Activated CD8-positive, alpha-beta T cell treated with anti-CD3 and anti-CD28 coated beads, Interleukin-2, amount 10 ng/mL, durations not matched to agents 7 days and 5 days (primary cell): ENCODE measurements around the gene CTCF. TPM values are rescaled to one million over a fixed set of nuclear protein-coding genes. Genes with fewer than 3 reads are reported as not detected.

Experiments used
- ATAC-seq: fragments of 150-1000 bp; cut with Tn5 transposase; one replicate; pipeline ENCODE4 v1.10.0; 2021; ENCODE audit warnings: moderate library complexity
- CTCF ChIA-PET: fragments of 350-600 bp; sonication (Branson Sonifier 250); formaldehyde crosslinking; loops from one replicate; lab custom pipeline; 2021; ENCODE audit warnings: antibody characterized with exemption; lab: Charles Lee
- POLR2A ChIA-PET: fragments of 350-600 bp; sonication (Branson Sonifier 250); formaldehyde crosslinking; loops from one replicate; lab custom pipeline; 2021; ENCODE audit warnings: antibody characterized with exemption; lab: Charles Lee
- DNase-seq: peaks from one replicate; pipeline ENCODE4 v3.0.0-alpha.2; 2020
- H3K27ac Mint-ChIP-seq: one replicate; pipeline ENCODE4 v1.8.0; 2021; ENCODE audit warnings: mild to moderate bottlenecking, mixed read lengths
- H3K27me3 Mint-ChIP-seq: one replicate; pipeline ENCODE4 v1.8.0; 2021; ENCODE audit warnings: low read depth, mixed read lengths
- H3K36me3 Mint-ChIP-seq: one replicate; pipeline ENCODE4 v1.8.0; 2021; ENCODE audit warnings: low read depth, mixed read lengths
- H3K4me1 Mint-ChIP-seq: one replicate; pipeline ENCODE4 v1.8.0; 2021; ENCODE audit warnings: low read depth, mixed read lengths
- H3K4me3 Mint-ChIP-seq: one replicate; pipeline ENCODE4 v1.8.0; 2021; ENCODE audit warnings: mild to moderate bottlenecking, mixed read lengths
- H3K9me3 Mint-ChIP-seq: one replicate; pipeline ENCODE4 v1.8.0; 2022; ENCODE audit warnings: mixed read lengths; ENCODE audit not compliant: insufficient read depth
- total RNA-seq, 2 experiments: library from RNA; stranded (reverse); gene quantifications; one replicate each; pipeline ENCODE4 v1.2.3, GENCODE V29; 2021

The CTCF gene
- total RNA-seq, 2 experiments from 2014 or later = 77.4 to 79.8 TPM

- peak; percentile 38 for ATAC-seq
- no peak for DNase-seq
- Mint-ChIP-seq H3K36me3 (peaks cover 5% of the 10 kb centered on the region), H3K27me3 (no peaks in the 10 kb centered on the region), H3K9me3 (no peaks in the 10 kb centered on the region), H3K27ac (peak overlapping the region; percentile 99), H3K4me3 (peak overlapping the region; percentile 64), H3K4me1 (peaks cover 53% of the 10 kb centered on the region)
- POLR2A ChIA-PET = interaction anchor here (0.6 to 6.1 kb wide), 9 partner anchors 7 to 119 kb away, joined by 3 to 117 read pairs (median 9); partner anchors contain the start of genes ACD, CARMIL2 and CTCF
- CTCF ChIA-PET = interaction anchor here (1.5 to 6.4 kb wide), 17 partner anchors 7 to 120 kb away, joined by 6 to 296 read pairs (median 18); partner anchors contain the start of genes ACD, ATP6V0D1, C16orf86 and CARMIL2
These were observed 13.8 kb upstream of the CTCF start for GRCh38 chr16:67548265-67549126.

GRCh38 chr16:67549240-67549639, 13.1 kb upstream of the CTCF start:
- H3K36me3 Mint-ChIP-seq = peaks cover 8% of the 10 kb centered on the region
- ChIA-PET POLR2A (interaction anchor here (4.1 kb wide), 1 partner anchor 13 kb away, joined by 47 read pairs; the partner anchor contains the start of gene CTCF), CTCF (interaction anchor here (1.3 to 3.5 kb wide), 3 partner anchors 12 to 94 kb away, joined by 5 to 59 read pairs (median 7); no protein-coding TSS in a partner anchor)
- H3K27ac Mint-ChIP-seq = peak overlapping the region; percentile 99
- no peaks in the 10 kb centered on the region for H3K9me3 Mint-ChIP-seq
- no peak for DNase-seq
- no peak for ATAC-seq
- peaks cover 52% of the 10 kb centered on the region for H3K4me1 Mint-ChIP-seq
- H3K27me3 Mint-ChIP-seq = no peaks in the 10 kb centered on the region
- H3K4me3 Mint-ChIP-seq = no peak overlapping the region

- Mint-ChIP-seq H3K4me3 (no peak overlapping the region), H3K4me1 (peaks cover 54% of the 10 kb centered on the region), H3K36me3 (peaks cover 11% of the 10 kb centered on the region), H3K27ac (peak overlapping the region; percentile 17), H3K9me3 (no peaks in the 10 kb centered on the region), H3K27me3 (no peaks in the 10 kb centered on the region)
- no peak for ATAC-seq
- POLR2A ChIA-PET = interaction anchor here (4.1 kb wide), 1 partner anchor 12 kb away, joined by 47 read pairs; the partner anchor contains the start of gene CTCF
- CTCF ChIA-PET = interaction anchor here (0.8 to 3.5 kb wide), 5 partner anchors 11 to 95 kb away, joined by 3 to 59 read pairs (median 7); partner anchors contain the start of gene CARMIL2
- DNase-seq = no peak
These were observed 12.4 kb upstream of the CTCF start for GRCh38 chr16:67549936-67550335.

- Mint-ChIP-seq H3K27ac (no peak overlapping the region), H3K9me3 (no peaks in the 10 kb centered on the region), H3K36me3 (peaks cover 11% of the 10 kb centered on the region), H3K4me3 (no peak overlapping the region), H3K4me1 (peaks cover 63% of the 10 kb centered on the region), H3K27me3 (no peaks in the 10 kb centered on the region)
- POLR2A ChIA-PET = interaction anchor here (1.1 to 4.1 kb wide), 2 partner anchors 11 to 94 kb away, joined by 5 to 47 read pairs; partner anchors contain the start of genes CARMIL2 and CTCF
- CTCF ChIA-PET = interaction anchor here (1.2 to 5.9 kb wide), 4 partner anchors 12 to 117 kb away, joined by 3 to 45 read pairs (median 8); partner anchors contain the start of genes CARMIL2 and CTCF
- ATAC-seq (no peak), DNase-seq (no peak)
These were observed 11.2 kb upstream of the CTCF start for GRCh38 chr16:67551091-67551490.

- ATAC-seq = no peak
- peaks cover 64% of the 10 kb centered on the region for H3K4me1 Mint-ChIP-seq
- no peaks in the 10 kb centered on the region for H3K9me3 Mint-ChIP-seq
- ChIA-PET CTCF (interaction anchor here (1.1 to 5.9 kb wide), 4 partner anchors 11 to 116 kb away, joined by 3 to 45 read pairs (median 6); partner anchors contain the start of genes CARMIL2 and CTCF), POLR2A (interaction anchor here (4.1 kb wide), 1 partner anchor 10 kb away, joined by 47 read pairs; the partner anchor contains the start of gene CTCF)
- H3K36me3 Mint-ChIP-seq = peaks cover 11% of the 10 kb centered on the region
- H3K27ac Mint-ChIP-seq = peak overlapping the region; percentile 86
- DNase-seq = no peak
- no peak overlapping the region for H3K4me3 Mint-ChIP-seq
- no peaks in the 10 kb centered on the region for H3K27me3 Mint-ChIP-seq
These were observed 10.4 kb upstream of the CTCF start for GRCh38 chr16:67551972-67552371.

- Mint-ChIP-seq H3K27ac (peak overlapping the region; percentile 86), H3K9me3 (no peaks in the 10 kb centered on the region), H3K36me3 (peaks cover 11% of the 10 kb centered on the region), H3K27me3 (no peaks in the 10 kb centered on the region), H3K4me1 (peaks cover 64% of the 10 kb centered on the region), H3K4me3 (no peak overlapping the region)
- CTCF ChIA-PET = interaction anchor here (0.7 to 5.9 kb wide), 5 partner anchors 11 to 93 kb away, joined by 3 to 45 read pairs (median 3); partner anchors contain the start of genes CARMIL2 and CTCF
- POLR2A ChIA-PET = interaction anchor here (4.1 kb wide), 1 partner anchor 10 kb away, joined by 47 read pairs; the partner anchor contains the start of gene CTCF
- DNase-seq = no peak
- ATAC-seq = no peak
These were observed 9.8 kb upstream of the CTCF start for GRCh38 chr16:67552476-67552875.

- Mint-ChIP-seq H3K4me3 (peak overlapping the region; percentile 61), H3K4me1 (peaks cover 60% of the 10 kb centered on the region), H3K27ac (peak overlapping the region; percentile 99), H3K36me3 (peaks cover 21% of the 10 kb centered on the region), H3K27me3 (no peaks in the 10 kb centered on the region), H3K9me3 (no peaks in the 10 kb centered on the region)
- ATAC-seq (peak; percentile 91), DNase-seq (peak; percentile 52)
- POLR2A ChIA-PET = interaction anchor here (0.7 to 1.6 kb wide), 6 partner anchors 8 to 225 kb away, joined by 3 to 17 read pairs (median 4); partner anchors contain the start of genes ACD and CARMIL2
- CTCF ChIA-PET = interaction anchor here (0.9 to 5.9 kb wide), 11 partner anchors 7 to 163 kb away, joined by 3 to 85 read pairs (median 4); partner anchors contain the start of genes CARMIL2, CTCF, GFOD2 and PARD6A
These were observed 6.5 kb upstream of the CTCF start for GRCh38 chr16:67555795-67556212.

GRCh38 chr16:67558859-67559258, 3.5 kb upstream of the CTCF start:
- Mint-ChIP-seq H3K4me3 (no peak overlapping the region), H3K4me1 (peaks cover 49% of the 10 kb centered on the region), H3K36me3 (peaks cover 23% of the 10 kb centered on the region), H3K27ac (no peak overlapping the region), H3K27me3 (no peaks in the 10 kb centered on the region), H3K9me3 (no peaks in the 10 kb centered on the region)
- CTCF ChIA-PET = interaction anchor here (1.0 to 13.2 kb wide), 6 partner anchors 13 to 108 kb away, joined by 3 to 296 read pairs (median 42); partner anchors contain the start of genes C16orf86 and CARMIL2
- POLR2A ChIA-PET = interaction anchor here (0.6 to 6.7 kb wide), 4 partner anchors 13 to 100 kb away, joined by 3 to 117 read pairs (median 4); no protein-coding TSS in a partner anchor
- ATAC-seq = no peak
- no peak for DNase-seq

- ATAC-seq (no peak), DNase-seq (no peak)
- Mint-ChIP-seq H3K36me3 (peaks cover 19% of the 10 kb centered on the region), H3K27me3 (no peaks in the 10 kb centered on the region), H3K4me1 (peaks cover 47% of the 10 kb centered on the region), H3K4me3 (peak overlapping the region; percentile 88), H3K9me3 (no peaks in the 10 kb centered on the region), H3K27ac (peak overlapping the region; percentile 94)
- ChIA-PET CTCF (interaction anchor here (1.1 to 13.2 kb wide), 10 partner anchors 7 to 158 kb away, joined by 4 to 296 read pairs (median 12); partner anchors contain the start of genes CARMIL2 and GFOD2), POLR2A (interaction anchor here (1.3 to 6.7 kb wide), 9 partner anchors 10 to 375 kb away, joined by 4 to 117 read pairs (median 10); partner anchors contain the start of genes ACD, CARMIL2 and PARD6A)
These were observed 1.4 kb upstream of the CTCF start for GRCh38 chr16:67560827-67561342.

- ATAC-seq = no peak
- DNase-seq = no peak
- Mint-ChIP-seq H3K9me3 (no peaks in the 10 kb centered on the region), H3K27ac (peak overlapping the region; percentile 94), H3K27me3 (no peaks in the 10 kb centered on the region), H3K4me1 (peaks cover 43% of the 10 kb centered on the region), H3K4me3 (peak overlapping the region; percentile 88), H3K36me3 (peaks cover 19% of the 10 kb centered on the region)
- POLR2A ChIA-PET = interaction anchor here (0.8 to 6.7 kb wide), 13 partner anchors 10 to 374 kb away, joined by 3 to 117 read pairs (median 9); partner anchors contain the start of genes ACD, ATP6V0D1, CARMIL2 and PARD6A
- CTCF ChIA-PET = interaction anchor here (0.8 to 13.2 kb wide), 24 partner anchors 8 to 158 kb away, joined by 3 to 296 read pairs (median 6); partner anchors contain the start of genes ATP6V0D1, CARMIL2, GFOD2 and RIPOR1
These were observed 864 bp upstream of the CTCF start for GRCh38 chr16:67561501-67561823.
